ENCODE results near the gene PKD2L2. TPM values are rescaled to one million over a fixed set of nuclear protein-coding genes. Genes with fewer than 3 reads are reported as not detected.

PKD2L2 gene
- polyA plus RNA-seq, 4 donors: 0.12 TPM; not detected in 3

DNA sequence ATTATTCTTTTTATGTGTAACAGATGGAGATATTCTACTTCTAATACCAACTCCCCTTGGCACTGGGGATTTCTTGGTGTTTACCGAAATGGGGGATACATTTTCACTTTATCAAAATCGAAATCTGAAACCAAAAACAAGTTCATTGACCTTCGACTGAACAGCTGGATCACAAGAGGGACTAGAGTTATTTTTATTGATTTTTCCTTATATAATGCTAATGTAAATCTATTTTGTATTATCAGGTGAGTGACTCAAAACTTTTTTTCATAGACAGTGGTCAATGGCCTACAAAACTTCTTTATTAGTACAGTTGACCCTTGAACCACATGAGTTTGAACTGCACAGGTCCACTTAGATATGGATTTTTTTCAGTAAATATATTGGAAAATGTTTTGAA lies 10.2 kb downstream of the PKD2L2 start:
- 77 to 84% (median 84%) methylated on average over 3 of the region's 3 CpGs for WGBS, 3 donors
- FAIRE-seq (no peak), DNase-seq (no peak)
- no peaks in the 10 kb centered on the region for H3K9me3 ChIP-seq (ENCODE audit: control insufficient read depth in 2 of 2, insufficient read depth in 1 of 2, low read depth in 1 of 2, low read length in 1 of 2)
- H3K36me3 ChIP-seq (ENCODE audit: control insufficient read depth in 3 of 3, insufficient read depth in 2 of 3, low read depth in 1 of 3, low read length in 3 of 3): no peaks in the 10 kb centered on the region
- no peaks in the 10 kb centered on the region for H3K27me3 ChIP-seq (ENCODE audit: control insufficient read depth in 3 of 3, insufficient read depth in 3 of 3, low read length in 3 of 3)
- H3K27ac ChIP-seq (ENCODE audit: low read depth in 1 of 3, low read length in 2 of 3): no peak overlapping the region
- H3K4me1 ChIP-seq (ENCODE audit: control insufficient read depth in 3 of 3, insufficient read depth in 2 of 3, low read depth in 1 of 3, low read length in 2 of 3): peaks cover 0 to 3% (median 0%) of the 10 kb centered on the region in 3 donors
- H3K4me3 ChIP-seq (ENCODE audit: low read depth in 1 of 3, low read length in 3 of 3): no peak overlapping the region

DNA sequence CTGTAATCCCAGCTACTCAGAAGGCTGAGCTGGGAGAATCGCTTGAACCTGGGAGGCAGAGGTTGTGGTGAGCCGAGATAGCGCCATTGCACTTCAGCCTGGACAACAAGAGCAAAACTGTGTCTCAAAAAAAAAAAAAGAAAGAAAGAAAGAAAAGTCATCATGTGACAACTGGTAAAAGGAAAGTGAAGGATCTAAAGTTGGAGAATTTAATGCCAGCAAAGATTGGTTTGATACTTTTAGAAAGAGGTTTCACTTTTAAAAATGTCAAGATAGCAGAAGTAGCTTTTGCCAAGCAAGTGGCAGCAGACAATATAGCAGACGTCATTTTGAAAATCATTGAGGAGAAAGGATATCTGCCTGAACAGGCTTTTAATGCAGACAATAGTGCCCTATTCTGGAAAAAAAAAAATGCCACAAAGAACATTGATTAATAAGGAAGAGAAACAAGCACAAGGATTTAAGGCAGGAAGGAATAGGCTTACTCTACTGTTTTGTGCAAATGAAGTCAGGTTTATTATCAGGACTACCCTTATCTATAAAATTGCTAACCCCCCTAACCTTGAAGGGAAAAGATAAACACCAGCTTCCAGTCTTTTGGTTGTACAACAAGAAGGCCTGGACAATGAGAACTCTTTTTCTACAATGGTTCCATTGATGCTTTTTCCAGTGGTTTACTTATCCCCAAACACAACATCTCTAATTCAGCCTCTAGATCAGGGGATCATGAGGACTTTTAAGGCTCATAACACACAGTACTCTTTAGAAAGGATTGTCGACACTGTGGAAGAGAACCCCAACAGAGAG lies 12.0 kb downstream of the PKD2L2 start:
- H3K9me3 ChIP-seq (ENCODE audit: control insufficient read depth in 2 of 2, insufficient read depth in 1 of 2, low read depth in 1 of 2, low read length in 1 of 2): no peaks in the 10 kb centered on the region
- no peak overlapping the region for H3K27ac ChIP-seq (ENCODE audit: low read depth in 1 of 3, low read length in 2 of 3)
- peak in 1 of 2 donors; percentile 38 for DNase-seq
- FAIRE-seq: no peak
- WGBS, 3 donors: 36 to 66% (median 57%) methylated on average over 5 of the region's 5 CpGs
- no peak overlapping the region for H3K4me3 ChIP-seq (ENCODE audit: low read depth in 1 of 3, low read length in 3 of 3)
- H3K4me1 ChIP-seq (ENCODE audit: control insufficient read depth in 3 of 3, insufficient read depth in 2 of 3, low read depth in 1 of 3, low read length in 2 of 3): peaks cover 0 to 3% (median 0%) of the 10 kb centered on the region in 3 donors
- no peaks in the 10 kb centered on the region for H3K27me3 ChIP-seq (ENCODE audit: control insufficient read depth in 3 of 3, insufficient read depth in 3 of 3, low read length in 3 of 3)
- no peaks in the 10 kb centered on the region for H3K36me3 ChIP-seq (ENCODE audit: control insufficient read depth in 3 of 3, insufficient read depth in 2 of 3, low read depth in 1 of 3, low read length in 3 of 3)

DNA sequence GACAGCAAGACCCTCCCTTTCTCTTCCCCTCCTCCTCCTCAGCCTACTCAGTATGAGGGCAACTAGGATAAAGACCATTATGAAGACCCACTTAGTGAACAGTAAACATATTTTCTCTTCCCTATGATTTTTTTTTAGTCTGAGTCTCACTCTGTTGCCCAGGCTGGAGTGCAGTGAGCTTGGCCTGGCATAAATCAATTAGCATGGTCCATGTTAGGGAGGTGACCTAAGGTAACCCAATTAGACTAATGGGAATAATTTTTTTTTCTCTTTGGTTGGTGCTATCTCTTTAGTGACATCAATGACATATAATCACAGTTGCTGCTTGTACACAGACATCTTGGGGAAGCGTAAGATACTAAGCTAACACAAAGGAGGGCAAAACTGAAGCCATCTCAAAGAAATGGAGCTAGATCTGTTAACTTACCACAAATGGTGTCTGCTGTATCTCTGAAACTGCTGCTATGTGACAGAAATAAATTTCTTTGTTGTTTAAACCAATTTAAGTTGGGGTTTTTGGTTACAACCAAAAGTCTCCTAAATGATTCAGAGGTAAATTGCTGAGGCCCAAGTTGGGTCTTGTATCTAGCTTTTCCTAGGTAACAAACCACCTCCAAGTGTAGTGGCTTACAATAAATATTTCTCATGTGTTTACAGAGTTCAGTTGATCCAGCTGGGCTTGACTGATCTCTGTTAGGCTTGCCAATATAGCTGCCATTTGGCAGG lies 13.3 kb downstream of the PKD2L2 start:
- Histone ChIP-seq H3K4me3 (ENCODE audit: low read depth in 1 of 3, low read length in 3 of 3) (no peak overlapping the region), H3K27ac (ENCODE audit: low read depth in 1 of 3, low read length in 2 of 3) (no peak overlapping the region), H3K4me1 (ENCODE audit: control insufficient read depth in 3 of 3, insufficient read depth in 2 of 3, low read depth in 1 of 3, low read length in 2 of 3) (peaks cover 0 to 3% (median 0%) of the 10 kb centered on the region in 3 donors), H3K36me3 (ENCODE audit: control insufficient read depth in 3 of 3, insufficient read depth in 2 of 3, low read depth in 1 of 3, low read length in 3 of 3) (no peaks in the 10 kb centered on the region), H3K27me3 (ENCODE audit: control insufficient read depth in 3 of 3, insufficient read depth in 3 of 3, low read length in 3 of 3) (no peaks in the 10 kb centered on the region), H3K9me3 (ENCODE audit: control insufficient read depth in 2 of 2, insufficient read depth in 1 of 2, low read depth in 1 of 2, low read length in 1 of 2) (no peaks in the 10 kb centered on the region)
- DNase-seq: no peak
- 90 to 98% (median 96%) methylated on average over 1 of the region's 1 CpG for WGBS, 3 donors
- FAIRE-seq: no peak

DNA sequence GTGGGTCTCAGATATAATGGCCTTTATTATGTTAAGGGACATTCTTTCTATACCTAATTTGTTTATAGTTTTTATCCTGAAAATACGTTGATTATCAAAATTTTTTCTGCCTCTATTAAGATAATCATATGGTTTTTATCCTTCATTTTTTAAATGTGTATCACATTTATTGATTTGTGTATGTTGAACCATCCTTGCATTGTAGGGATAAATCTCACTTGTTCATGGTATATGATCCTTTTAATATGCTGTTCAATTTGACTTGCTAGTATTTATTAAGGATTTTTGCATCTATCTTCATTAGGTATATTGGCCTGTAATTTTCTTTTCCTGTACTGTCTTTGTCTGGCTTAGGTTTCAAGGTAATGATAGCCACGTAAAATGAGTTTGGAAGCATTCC lies 25.5 kb downstream of the PKD2L2 start:
- Histone ChIP-seq H3K4me3 (ENCODE audit: low read depth in 1 of 3, low read length in 3 of 3) (no peak overlapping the region), H3K27ac (ENCODE audit: low read depth in 1 of 3, low read length in 2 of 3) (no peak overlapping the region), H3K4me1 (ENCODE audit: control insufficient read depth in 3 of 3, insufficient read depth in 2 of 3, low read depth in 1 of 3, low read length in 2 of 3) (no peaks in the 10 kb centered on the region), H3K9me3 (ENCODE audit: control insufficient read depth in 2 of 2, insufficient read depth in 1 of 2, low read depth in 1 of 2, low read length in 1 of 2) (peaks cover 0 to 9% of the 10 kb centered on the region in 2 donors), H3K36me3 (ENCODE audit: control insufficient read depth in 3 of 3, insufficient read depth in 2 of 3, low read depth in 1 of 3, low read length in 3 of 3) (no peaks in the 10 kb centered on the region), H3K27me3 (ENCODE audit: control insufficient read depth in 3 of 3, insufficient read depth in 3 of 3, low read length in 3 of 3) (no peaks in the 10 kb centered on the region)
- FAIRE-seq (no peak), DNase-seq (no peak)
- 84 to 90% (median 85%) methylated on average over 2 of the region's 2 CpGs for WGBS, 3 donors

DNA sequence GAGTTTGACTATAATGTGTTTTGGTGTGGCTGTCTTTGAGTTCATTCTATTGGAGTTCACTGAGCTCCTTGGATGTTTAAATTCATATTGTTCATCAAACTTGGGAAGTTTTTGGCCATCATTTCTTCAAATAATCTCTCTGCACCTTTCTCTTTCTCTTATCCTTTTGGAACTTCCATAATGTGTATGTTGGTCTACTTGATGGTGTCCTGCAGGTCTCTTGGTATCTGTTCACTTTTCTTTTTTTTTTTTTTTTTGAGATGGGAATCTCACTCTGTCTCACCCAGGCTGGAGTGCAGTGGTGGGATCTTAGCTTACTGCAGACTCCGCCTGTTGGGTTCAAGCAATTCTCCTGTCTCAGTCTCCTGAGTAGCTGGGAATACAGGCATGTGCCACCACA lies 27.7 kb downstream of the PKD2L2 start:
- FAIRE-seq (no peak), DNase-seq (no peak)
- Histone ChIP-seq H3K9me3 (ENCODE audit: control insufficient read depth in 2 of 2, insufficient read depth in 1 of 2, low read depth in 1 of 2, low read length in 1 of 2) (peaks cover 0 to 6% of the 10 kb centered on the region in 2 donors), H3K4me3 (ENCODE audit: low read depth in 1 of 3, low read length in 3 of 3) (no peak overlapping the region), H3K36me3 (ENCODE audit: control insufficient read depth in 3 of 3, insufficient read depth in 2 of 3, low read depth in 1 of 3, low read length in 3 of 3) (no peaks in the 10 kb centered on the region), H3K4me1 (ENCODE audit: control insufficient read depth in 3 of 3, insufficient read depth in 2 of 3, low read depth in 1 of 3, low read length in 2 of 3) (no peaks in the 10 kb centered on the region), H3K27ac (ENCODE audit: low read depth in 1 of 3, low read length in 2 of 3) (no peak overlapping the region), H3K27me3 (ENCODE audit: control insufficient read depth in 3 of 3, insufficient read depth in 3 of 3, low read length in 3 of 3) (no peaks in the 10 kb centered on the region)
- 67 to 100% (median 92%) methylated on average over 1 of the region's 1 CpG for WGBS, 3 donors

DNA sequence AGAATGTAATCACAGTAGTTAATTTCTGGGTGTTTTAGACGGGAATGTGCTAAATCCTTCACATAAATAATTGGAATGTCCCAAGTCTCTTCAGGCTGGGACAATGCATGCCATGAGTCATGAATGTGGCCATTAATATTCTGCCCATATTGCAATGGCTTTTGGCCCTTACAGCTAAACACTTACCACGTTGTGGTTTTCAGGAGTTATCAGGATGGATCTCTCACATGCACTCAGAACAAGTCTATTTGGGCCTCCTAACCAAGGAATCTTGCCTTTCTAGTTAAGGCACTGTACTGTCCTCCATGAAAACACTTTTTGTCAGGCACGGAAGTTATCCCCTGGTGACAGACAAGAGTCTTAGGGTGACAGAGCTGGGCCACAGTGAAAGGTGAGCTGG lies 32.7 kb downstream of the PKD2L2 start:
- no peaks in the 10 kb centered on the region for H3K27me3 ChIP-seq (ENCODE audit: control insufficient read depth in 3 of 3, insufficient read depth in 3 of 3, low read length in 3 of 3)
- H3K9me3 ChIP-seq (ENCODE audit: control insufficient read depth in 2 of 2, insufficient read depth in 1 of 2, low read depth in 1 of 2, low read length in 1 of 2): peaks cover 0 to 4% of the 10 kb centered on the region in 2 donors
- H3K36me3 ChIP-seq (ENCODE audit: control insufficient read depth in 3 of 3, insufficient read depth in 2 of 3, low read depth in 1 of 3, low read length in 3 of 3): no peaks in the 10 kb centered on the region
- WGBS, 3 donors: 60 to 72% (median 65%) methylated on average over 3 of the region's 3 CpGs
- no peak overlapping the region for H3K4me3 ChIP-seq (ENCODE audit: low read depth in 1 of 3, low read length in 3 of 3)
- FAIRE-seq: no peak
- no peaks in the 10 kb centered on the region for H3K4me1 ChIP-seq (ENCODE audit: control insufficient read depth in 3 of 3, insufficient read depth in 2 of 3, low read depth in 1 of 3, low read length in 2 of 3)
- no peak overlapping the region for H3K27ac ChIP-seq (ENCODE audit: low read depth in 1 of 3, low read length in 2 of 3)
- DNase-seq: no peak

DNA sequence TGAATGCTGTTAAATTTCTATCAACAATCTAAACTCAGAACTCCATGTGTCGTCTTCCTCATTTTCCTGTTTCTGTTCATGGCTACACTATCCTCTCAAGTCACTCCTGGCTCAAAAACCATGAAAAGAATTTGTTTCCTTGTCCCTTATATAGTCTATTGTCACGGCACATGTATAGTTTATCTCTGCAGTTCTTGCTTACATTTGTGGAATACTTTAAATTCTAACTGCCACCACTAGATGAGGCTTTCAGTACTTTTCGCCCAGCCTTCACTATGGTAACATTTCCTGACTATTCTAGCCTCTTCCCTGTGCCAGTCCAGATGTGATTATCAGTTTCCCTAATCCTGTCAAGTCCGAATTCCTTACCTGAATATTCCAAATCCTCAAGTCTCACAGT lies 34.6 kb downstream of the PKD2L2 start:
- H3K9me3 ChIP-seq (ENCODE audit: control insufficient read depth in 2 of 2, insufficient read depth in 1 of 2, low read depth in 1 of 2, low read length in 1 of 2): no peaks in the 10 kb centered on the region
- no peak overlapping the region for H3K27ac ChIP-seq (ENCODE audit: low read depth in 1 of 3, low read length in 2 of 3)
- 45 to 64% (median 61%) methylated on average over 4 of the region's 4 CpGs for WGBS, 3 donors
- no peak for FAIRE-seq
- no peak overlapping the region for H3K4me3 ChIP-seq (ENCODE audit: low read depth in 1 of 3, low read length in 3 of 3)
- H3K36me3 ChIP-seq (ENCODE audit: control insufficient read depth in 3 of 3, insufficient read depth in 2 of 3, low read depth in 1 of 3, low read length in 3 of 3): peaks cover 0 to 5% (median 0%) of the 10 kb centered on the region in 3 donors
- no peaks in the 10 kb centered on the region for H3K4me1 ChIP-seq (ENCODE audit: control insufficient read depth in 3 of 3, insufficient read depth in 2 of 3, low read depth in 1 of 3, low read length in 2 of 3)
- DNase-seq: no peak
- H3K27me3 ChIP-seq (ENCODE audit: control insufficient read depth in 3 of 3, insufficient read depth in 3 of 3, low read length in 3 of 3): no peaks in the 10 kb centered on the region

DNA sequence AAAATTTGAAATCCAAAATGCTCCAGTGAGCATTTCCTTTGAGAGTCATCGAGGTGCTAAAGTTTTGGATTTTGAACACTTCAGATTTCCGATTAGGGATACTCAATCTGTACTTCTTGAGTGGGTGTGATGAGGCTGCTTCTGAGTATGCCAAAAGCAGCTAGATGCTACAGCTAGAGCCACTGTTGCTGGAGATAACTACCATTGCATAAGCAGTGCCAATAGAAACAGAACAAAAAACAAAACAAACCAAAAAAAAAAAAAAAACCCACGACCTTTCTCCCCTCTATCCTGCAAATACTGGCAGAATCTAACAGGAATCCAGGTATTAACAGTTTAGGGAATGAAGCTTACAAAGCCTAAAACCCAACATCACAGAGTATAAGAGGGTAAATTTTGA lies 43.5 kb downstream of the PKD2L2 start:
- no peak overlapping the region for H3K4me3 ChIP-seq (ENCODE audit: low read depth in 1 of 3, low read length in 3 of 3)
- DNase-seq (no peak), FAIRE-seq (no peak)
- no peak overlapping the region for H3K27ac ChIP-seq (ENCODE audit: low read depth in 1 of 3, low read length in 2 of 3)
- peaks cover 0 to 5% (median 3%) of the 10 kb centered on the region in 3 donors for H3K36me3 ChIP-seq (ENCODE audit: control insufficient read depth in 3 of 3, insufficient read depth in 2 of 3, low read depth in 1 of 3, low read length in 3 of 3)
- H3K9me3 ChIP-seq (ENCODE audit: control insufficient read depth in 2 of 2, insufficient read depth in 1 of 2, low read depth in 1 of 2, low read length in 1 of 2): no peaks in the 10 kb centered on the region
- no peaks in the 10 kb centered on the region for H3K27me3 ChIP-seq (ENCODE audit: control insufficient read depth in 3 of 3, insufficient read depth in 3 of 3, low read length in 3 of 3)
- no peaks in the 10 kb centered on the region for H3K4me1 ChIP-seq (ENCODE audit: control insufficient read depth in 3 of 3, insufficient read depth in 2 of 3, low read depth in 1 of 3, low read length in 2 of 3)
- WGBS, 3 donors: 58 to 63% (median 61%) methylated on average over 3 of the region's 3 CpGs
